HepG2 (cell line): ENCODE results near the gene TECTA. TPM values are rescaled to one million over a fixed set of nuclear protein-coding genes. Genes with fewer than 3 reads are reported as not detected.
"Not testable (repeated sequence)": the region's sequence is repeated elsewhere in the genome, so short reads cannot be mapped to it uniquely, and the experiment has no call there.

Experiments used
- ATAC-seq: fragments of 200-7000 bp; cut with Tn5 transposase; 3 replicates; pipeline ENCODE4 v1.9.1; 2020; ENCODE audit warnings: mild to moderate bottlenecking, moderate library complexity
- BruUV-seq: library from RNA; stranded (reverse); fragments of 400-500 nt; replicated peaks from 2 replicates; lab custom pipeline; 2021; lab: Mats Ljungman, UMichigan
- CTCF ChIA-PET: fragments of 300-600 bp; formaldehyde crosslinking; extraction: SDS; loops from one replicate; lab custom pipeline; 2021; ENCODE audit warnings: low total read pairs, inconsistent platforms, low intra/inter-chr PET ratio; lab: Yijun Ruan, JAX
- POLR2A ChIA-PET: fragments of 350-600 bp; sonication (Branson Sonifier 250); formaldehyde crosslinking; loops from one replicate; lab custom pipeline; 2020; ENCODE audit warnings: antibody characterized with exemption, inconsistent platforms; lab: Yijun Ruan, JAX
- DNase-seq: peaks from one replicate; pipeline ENCODE4 v3.0.0-alpha.2; 2015; ENCODE audit warnings: low spot score
- FAIRE-seq: peaks from 3 replicates; lab custom pipeline; 2011; peaks lifted over from hg19 to GRCh38; lab: Jason Lieb, UNC
- H2AFZ ChIP-seq: one replicate; pipeline ENCODE4 v1.6.1; 2011; ENCODE audit warnings: low read length, inconsistent platforms
- H3K27ac ChIP-seq: fragments of 300-600 bp; 3 replicates; pipeline ENCODE4 v1.8.0; 2011; ENCODE audit warnings: mixed run types, mild to moderate bottlenecking, mixed read lengths, low read length, inconsistent platforms; ENCODE audit not compliant: insufficient read depth; ENCODE audit errors: extremely low read length
- H3K27me3 ChIP-seq, 2 experiments: fragments of 200-600 bp in 1 of 2; 2 replicates in 1 of 2; 3 replicates in 1 of 2; pipeline versions ENCODE4 v1.6.0 to v1.8.0; 2011; ENCODE audit warnings: low read length in 2 of 2, mild to moderate bottlenecking in 2 of 2, moderate library complexity in 2 of 2, inconsistent platforms in 1 of 2; ENCODE audit not compliant: insufficient read depth in 2 of 2, control insufficient read depth in 1 of 2
- H3K36me3 ChIP-seq, 2 experiments: fragments of 200-600 bp in 1 of 2; replicated peaks in 1 of 2; 2 replicates in 1 of 2; 3 replicates in 1 of 2; pipeline versions ENCODE4 v1.5.1 to v1.8.0; 2011; ENCODE audit warnings: low read length in 2 of 2, inconsistent platforms in 1 of 2; ENCODE audit not compliant: insufficient read depth in 2 of 2, control insufficient read depth in 1 of 2
- H3K4me1 ChIP-seq: 2 replicates; pipeline ENCODE4 v1.5.1; 2012; ENCODE audit warnings: low read length, inconsistent platforms; ENCODE audit not compliant: insufficient read depth
- H3K4me2 ChIP-seq: 2 replicates; pipeline ENCODE4 v1.6.0; 2011; ENCODE audit warnings: low read depth, low read length, inconsistent platforms
- H3K4me3 ChIP-seq, 3 experiments: fragments of 200-600 bp in 1 of 3; sonication (generic), shearing (Covaris generic) in 1 of 3; replicated peaks in 1 of 3; 2 replicates each; pipeline ENCODE4 v1.5.1; 2011 to 2016; ENCODE audit warnings: low read length in 3 of 3, inconsistent platforms in 2 of 3, low read depth in 2 of 3, mild to moderate bottlenecking in 2 of 3, control low read depth in 1 of 3, mixed read lengths in 1 of 3; ENCODE audit not compliant: insufficient read depth in 1 of 3
- H3K79me2 ChIP-seq: one replicate; pipeline ENCODE4 v1.6.1; 2011; ENCODE audit warnings: low read length, inconsistent platforms; ENCODE audit not compliant: insufficient read depth
- H3K9ac ChIP-seq: 2 replicates; pipeline ENCODE4 v1.6.0; 2011; ENCODE audit warnings: mild to moderate bottlenecking, low read depth, low read length, inconsistent platforms; ENCODE audit not compliant: insufficient read depth
- H3K9me3 ChIP-seq: 2 replicates; pipeline ENCODE4 v1.5.1; 2012; ENCODE audit warnings: mild to moderate bottlenecking, low read length
- H4K20me1 ChIP-seq: 2 replicates; pipeline ENCODE4 v1.6.0; 2011; ENCODE audit warnings: inconsistent platforms, mild to moderate bottlenecking, low read length, moderate library complexity; ENCODE audit not compliant: insufficient read depth
- ZNF24 ChIP-seq: fragments of 450-650 bp; IDR thresholded peaks from 2 replicates; pipeline ENCODE4 v1.6.1; 2017; ENCODE audit warnings: antibody characterized with exemption, mild to moderate bottlenecking
- ZNF577 ChIP-seq: sonication (generic); formaldehyde crosslinking; IDR thresholded peaks from 2 replicates; pipeline ENCODE4 v1.4.0; 2020; ENCODE audit warnings: mild to moderate bottlenecking, low read depth, missing genetic modification reagents, borderline replicate concordance
- WGBS: methylation state at CpG from one replicate; pipeline ENCODE4 v1.1.6; 2017; ENCODE audit warnings: low lambda C conversion rate; 5-methylcytosine and 5-hydroxymethylcytosine counted together
- in situ Hi-C: cut with HindIII; loops from 2 replicates; pipeline ENCODE4 v1.10.0; 2017; ENCODE audit warnings: low pct_unique_long_range_greater_than_20kb; ENCODE audit not compliant: extremely low pct_ligation_motif_present
- intact Hi-C: fragments of 100-400 bp; cut with micrococcal nuclease; formaldehyde crosslinking; loops from one replicate; pipeline ENCODE4 v1.10.0; 2022; ENCODE audit not compliant: unreplicated experiment
- polyA plus RNA-seq, 8 experiments: library from polyadenylated mRNA; depleted of rRNA in 3 of 8; stranded (reverse) in 7 of 8; unstranded in 1 of 8; fragments of >200 nt; fragmentation: Illumina TruSeq in 4 of 8; extraction: Trizol in 4 of 8; gene quantifications; 2 replicates each; pipeline versions ENCODE4 v1.2.1 to v1.2.3, GENCODE V29; 2011 to 2016; ENCODE audit warnings: low read depth in 4 of 8, missing spikeins in 1 of 8, mixed read lengths in 1 of 8; ENCODE audit not compliant: insufficient read depth in 1 of 8
- total RNA-seq, 5 experiments: library from RNA; depleted of rRNA; stranded (reverse); fragments of >200 nt; fragmentation: Illumina TruSeq; extraction: Trizol; gene quantifications; 2 replicates each; pipeline ENCODE4 v1.2.3, GENCODE V29; 2016; ENCODE audit warnings: low read depth in 1 of 5

Gene TECTA
- total and polyA plus RNA-seq, 2 of the 13 experiments (the other 11 are each of a cell fraction or from before 2014, with no cell fraction given) = 0.04 to 0.17 TPM

DNA sequence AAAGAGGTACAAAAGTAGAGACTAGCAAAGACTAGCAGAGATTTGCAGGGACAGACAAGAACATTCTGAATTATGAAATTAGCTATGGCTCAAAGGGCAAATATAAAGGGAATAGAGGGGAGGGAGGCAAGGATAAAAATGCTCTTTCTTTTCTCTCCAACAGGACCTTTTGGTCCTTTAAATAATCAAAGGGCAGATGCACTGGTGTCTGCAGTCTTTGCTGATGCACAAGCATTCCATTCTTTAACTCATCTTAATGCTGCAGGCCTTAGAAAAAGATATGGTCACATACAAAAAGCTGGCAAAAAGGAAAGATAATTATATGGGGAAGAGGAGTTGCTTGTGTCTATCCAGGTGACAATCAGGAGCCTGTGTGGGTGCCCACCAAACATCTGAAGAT lies 137.9 kb downstream of the TECTA start:
- no peak for FAIRE-seq
- Histone ChIP-seq H3K4me2 (no peak overlapping the region), H2AFZ (no peak overlapping the region), H4K20me1 (no peaks in the 10 kb centered on the region), H3K4me3 (no peak overlapping the region), H3K9ac (no peak overlapping the region)
- intact Hi-C loops = no loop called here
- POLR2A ChIA-PET = no interaction called here
- TF ChIP-seq ZNF577 (CRISPR knock-in tag) (no peak), ZNF24 (no peak)
- TF ChIP-seq, all 625 proteins: peak for 0
- DNase-seq = no peak
- Histone ChIP-seq H3K9me3 (no peaks in the 10 kb centered on the region), H3K27me3 (peaks cover 1 to 15% of the 10 kb centered on the region in 2 experiments; a peak in 2 of 5 replicates), H3K4me1 (no peaks in the 10 kb centered on the region), H3K79me2 (no peaks in the 10 kb centered on the region), H3K36me3 (no peaks in the 10 kb centered on the region), H3K27ac (no peak overlapping the region)
- CTCF ChIA-PET = no interaction called here
- in situ Hi-C loops = no loop called here
- no peak for ATAC-seq
- BruUV-seq = no TSS peak

DNA sequence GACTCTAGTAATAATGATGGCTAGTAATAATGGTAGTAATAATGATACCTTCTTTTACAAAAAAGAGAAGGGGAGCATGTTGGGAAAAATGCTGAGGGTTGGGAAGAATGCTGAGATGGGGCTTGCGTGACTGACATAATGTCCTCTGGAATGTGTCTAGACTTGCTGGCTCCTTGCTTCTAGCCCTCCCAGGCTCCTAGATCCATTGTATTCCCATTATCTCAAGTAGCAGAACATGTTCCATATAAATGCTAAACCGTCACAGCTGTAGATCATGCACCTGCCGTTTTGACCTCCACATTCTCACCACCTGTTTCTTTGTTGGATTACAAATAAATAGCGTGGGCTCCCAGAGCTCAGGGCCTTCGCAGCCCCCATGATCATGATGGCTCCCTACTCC lies 139.0 kb downstream of the TECTA start:
- WGBS = 21% methylated on average over 5 of the region's 5 CpGs
- H3K36me3 ChIP-seq, H3K79me2 ChIP-seq, H3K4me2 ChIP-seq, H3K9me3 ChIP-seq, H3K9ac ChIP-seq, ATAC-seq, H3K27ac ChIP-seq, BruUV-seq, intact Hi-C loops, CTCF ChIA-PET, H3K4me3 ChIP-seq, H4K20me1 ChIP-seq, H2AFZ ChIP-seq, POLR2A ChIA-PET, FAIRE-seq, DNase-seq, H3K4me1 ChIP-seq: not testable (repeated sequence)
- in situ Hi-C loops = loop anchor here (10.0 kb wide), 1 partner anchor 355 kb away; no protein-coding TSS in a partner anchor
- H3K27me3 ChIP-seq = peaks cover under 1 to 13% of the 10 kb centered on the region in 2 experiments; a peak in 2 of 5 replicates
